Uterus (tissue), 4 donors: Measurements from ENCODE around the gene ID2. TPM values are rescaled to one million over a fixed set of nuclear protein-coding genes. Genes with fewer than 3 reads are reported as not detected.

Experiments
- DNase-seq, 2 donors: peaks; one replicate each; pipeline ENCODE4 v3.0.0-alpha.2; 2019 to 2020
- H3K27ac ChIP-seq, 2 donors: fragments of 200-600 bp; sonication (generic); 1 replicate in 1 of 2; 2 replicates in 1 of 2; pipeline ENCODE4 v1.5.1; 2016 to 2018
- H3K27me3 ChIP-seq, 2 donors: fragments of 200-600 bp; sonication (generic); one replicate each; pipeline ENCODE4 v1.5.1; 2018 to 2019; ENCODE audit warnings: control low read depth in 1 of 2
- H3K36me3 ChIP-seq, 2 donors: fragments of 200-600 bp; sonication (generic); one replicate each; pipeline ENCODE4 v1.5.1; 2019; ENCODE audit warnings: control low read depth in 1 of 2
- H3K4me1 ChIP-seq, 2 donors: fragments of 200-600 bp; sonication (generic); one replicate each; pipeline ENCODE4 v1.5.1; 2018 to 2019; ENCODE audit warnings: control low read depth in 1 of 2
- H3K4me3 ChIP-seq, 2 donors: fragments of 200-600 bp; sonication (generic); 1 replicate in 1 of 2; 2 replicates in 1 of 2; pipeline ENCODE4 v1.5.1; 2018 to 2019; ENCODE audit warnings: mild to moderate bottlenecking in 1 of 2
- H3K9me3 ChIP-seq, 2 donors: fragments of 200-600 bp; sonication (generic); one replicate each; pipeline ENCODE4 v1.5.1; 2019; ENCODE audit warnings: control low read depth in 1 of 2
- CTCF ChIP-seq, 4 experiments: fragments of 200-600 bp in 2 of 4; fragments of 450-650 bp in 2 of 4; sonication (generic) in 2 of 4; IDR thresholded peaks; one replicate each; pipeline ENCODE4 v1.5.1; 2016 to 2019; ENCODE audit warnings: antibody characterized with exemption in 4 of 4, mild to moderate bottlenecking in 2 of 4, moderate library complexity in 1 of 4
- POLR2A ChIP-seq, 2 donors: fragments of 450-650 bp; IDR thresholded peaks; one replicate each; pipeline ENCODE4 v1.6.1; 2016; ENCODE audit warnings: antibody characterized with exemption in 2 of 2, mild to moderate bottlenecking in 1 of 2, moderate library complexity in 1 of 2
- intact Hi-C: fragments of 100-400 bp; cut with DNase I; formaldehyde crosslinking; loops from one replicate; pipeline ENCODE4 v1.15.1; 2023; ENCODE audit warnings: low total_unique reads
- total RNA-seq, 4 donors: library from RNA; depleted of rRNA in 3 of 4; stranded (reverse); fragments of >200 nt in 3 of 4; gene quantifications; one replicate each; pipeline versions ENCODE4 v1.1.0 to v1.2.4, GENCODE V29; 2014 to 2023
- donor health status: DM: yes; HTN: yes; CAD: no.

ID2 gene
- total RNA-seq, 4 donors from 2014 or later: 36.9 to 341 (median 176) TPM

GRCh38 chr2:8643250-8643995 lies 38.4 kb upstream of the ID2 start:
- H3K27me3 ChIP-seq: no peaks in the 10 kb centered on the region
- H3K9me3 ChIP-seq: no peaks in the 10 kb centered on the region
- H3K36me3 ChIP-seq: no peaks in the 10 kb centered on the region
- H3K4me1 ChIP-seq: no peaks in the 10 kb centered on the region
- no peak for DNase-seq
- H3K27ac ChIP-seq: no peak overlapping the region
- no peak for TF ChIP-seq POLR2A (IDR thresholded peaks at IDR 0.05)
- TF ChIP-seq CTCF (IDR thresholded peaks at IDR 0.05): no peak
- H3K4me3 ChIP-seq: no peak overlapping the region
- intact Hi-C loops: no loop called here

- Histone ChIP-seq H3K36me3 (no peaks in the 10 kb centered on the region), H3K9me3 (no peaks in the 10 kb centered on the region), H3K4me3 (no peak overlapping the region), H3K27me3 (no peaks in the 10 kb centered on the region), H3K4me1 (peaks cover 0 to 4% of the 10 kb centered on the region in 2 donors), H3K27ac (no peak overlapping the region)
- no peak for DNase-seq
- intact Hi-C loops: no loop called here
- TF ChIP-seq CTCF (IDR thresholded peaks at IDR 0.05) (no peak), POLR2A (IDR thresholded peaks at IDR 0.05) (no peak)
These were observed 37.9 kb upstream of the ID2 start for GRCh38 chr2:8643996-8644356.

- no peak for TF ChIP-seq CTCF (IDR thresholded peaks at IDR 0.05)
- TF ChIP-seq POLR2A (IDR thresholded peaks at IDR 0.05): no peak
- DNase-seq: no peak
- no peak overlapping the region for H3K27ac ChIP-seq
- no peak overlapping the region for H3K4me3 ChIP-seq
- intact Hi-C loops: no loop called here
- H3K4me1 ChIP-seq: peaks cover 0 to 4% of the 10 kb centered on the region in 2 donors
- H3K36me3 ChIP-seq: no peaks in the 10 kb centered on the region
- H3K9me3 ChIP-seq: no peaks in the 10 kb centered on the region
- no peaks in the 10 kb centered on the region for H3K27me3 ChIP-seq
These were observed 37.2 kb upstream of the ID2 start for GRCh38 chr2:8644605-8645175.

GRCh38 chr2:8645176-8645831 lies 36.6 kb upstream of the ID2 start:
- DNase-seq: no peak
- Histone ChIP-seq H3K36me3 (no peaks in the 10 kb centered on the region), H3K4me3 (no peak overlapping the region), H3K9me3 (no peaks in the 10 kb centered on the region), H3K27ac (no peak overlapping the region), H3K27me3 (no peaks in the 10 kb centered on the region), H3K4me1 (peaks cover 0 to 4% of the 10 kb centered on the region in 2 donors)
- intact Hi-C loops: no loop called here
- no peak for TF ChIP-seq POLR2A (IDR thresholded peaks at IDR 0.05)
- no peak for TF ChIP-seq CTCF (IDR thresholded peaks at IDR 0.05)
